Spleen (tissue), 7 donors: Measurements from ENCODE around the gene MERTK.

Experiments
- CTCF ChIP-seq, 11 experiments: fragments of 200-600 bp in 7 of 11; fragments of 450-650 bp in 4 of 11; sonication (generic) in 4 of 11; IDR thresholded peaks in 8 of 11; conservative IDR thresholded peaks in 3 of 11; 1 replicate in 7 of 11; 2 replicates in 4 of 11; pipeline versions ENCODE4 v1.4.0 to v1.8.0; 2016 to 2021; ENCODE audit warnings: antibody characterized with exemption in 11 of 11, inconsistent platforms in 4 of 11, mild to moderate bottlenecking in 1 of 11
- POLR2A ChIP-seq, 3 donors: fragments of 450-650 bp; IDR thresholded peaks; one replicate each; pipeline ENCODE4 v1.5.1; 2017; ENCODE audit warnings: antibody characterized with exemption in 3 of 3, mild to moderate bottlenecking in 1 of 3
- POLR2AphosphoS5 ChIP-seq, 3 donors: sonication (generic); formaldehyde crosslinking; IDR thresholded peaks; one replicate each; pipeline ENCODE4 v1.5.1; 2017; ENCODE audit warnings: antibody characterized with exemption in 3 of 3
- donor health status: DM: no; HTN: no; CAD: no; lungs with moderate emphysema.
- donor health status: DM: no; HTN: no; CAD: no.
- donor health status: DM: no; HTN: no; CAD: no.

DNA sequence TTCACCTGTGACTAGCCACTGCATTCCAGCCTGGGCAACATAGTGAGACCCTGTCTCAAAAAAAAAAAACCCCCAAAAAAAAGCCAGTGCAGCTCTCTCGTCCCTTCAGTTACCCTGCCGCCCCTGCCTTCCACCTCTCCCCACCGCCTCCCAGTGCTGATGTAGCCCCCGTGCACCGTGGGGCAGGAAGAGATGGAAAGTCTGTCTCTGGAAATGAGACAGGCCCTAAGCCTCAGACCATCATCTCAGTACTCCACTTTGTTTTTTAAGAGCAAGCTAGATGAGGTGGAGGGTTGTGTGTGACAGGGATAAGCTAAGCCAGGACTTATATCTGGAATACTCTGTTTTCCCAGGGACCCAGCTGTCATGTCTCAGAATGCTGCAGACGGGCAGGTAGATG, 32.0 kb downstream of the MERTK start:
- TF ChIP-seq CTCF (IDR thresholded peaks at IDR 0.05 in 8 of 11, conservative IDR thresholded peaks at IDR 0.05 in 3 of 11) (no peak), POLR2A (IDR thresholded peaks at IDR 0.05) (no peak), POLR2AphosphoS5 (IDR thresholded peaks at IDR 0.05) (no peak)
